NCI-H69 (cell line): ENCODE measurements around the gene MARK3.

Experiments used
- DNase-seq: peaks from one replicate; lab custom pipeline; 2025; lab: John Stamatoyannopoulos, UW

MARK3 gene

GRCh38 chr14:103367995-103368394 lies 17.2 kb upstream of the MARK3 start:
- no peak for DNase-seq

- no peak for DNase-seq
Measured at GRCh38 chr14:103370087-103370486, 15.1 kb upstream of the MARK3 start.

- DNase-seq, result no peak
Measured at GRCh38 chr14:103372017-103372416, 13.2 kb upstream of the MARK3 start.

GRCh38 chr14:103372552-103373304 lies 12.5 kb upstream of the MARK3 start:
- DNase-seq, result no peak

GRCh38 chr14:103374121-103374520 lies 11.1 kb upstream of the MARK3 start:
- no peak for DNase-seq

GRCh38 chr14:103377522-103378037 lies 7.6 kb upstream of the MARK3 start:
- DNase-seq, result no peak

- no peak for DNase-seq
Measured at GRCh38 chr14:103378038-103378854, 7.0 kb upstream of the MARK3 start.

- DNase-seq, result no peak
Measured at GRCh38 chr14:103380719-103381377, 4.4 kb upstream of the MARK3 start.

- no peak for DNase-seq
Measured at GRCh38 chr14:103382376-103382775, 2.8 kb upstream of the MARK3 start.

- peak; percentile 47 for DNase-seq
Measured at GRCh38 chr14:103384450-103385151, 614 bp upstream of the MARK3 start.

- DNase-seq, result peak; percentile 60
Measured at GRCh38 chr14:103385929-103386712, 906 bp downstream of the MARK3 start.

GRCh38 chr14:103386713-103387329 lies 1.6 kb downstream of the MARK3 start:
- DNase-seq, result peak; percentile 32

GRCh38 chr14:103388664-103389063 lies 3.4 kb downstream of the MARK3 start:
- no peak for DNase-seq

- DNase-seq, result no peak
Measured at GRCh38 chr14:103390605-103391004, 5.4 kb downstream of the MARK3 start.

GRCh38 chr14:103391048-103391447 lies 5.8 kb downstream of the MARK3 start:
- DNase-seq, result peak; percentile 55

GRCh38 chr14:103392106-103392505 lies 6.9 kb downstream of the MARK3 start:
- no peak for DNase-seq

- DNase-seq, result no peak
Measured at GRCh38 chr14:103392572-103392971, 7.4 kb downstream of the MARK3 start.

GRCh38 chr14:103393070-103393469 lies 7.9 kb downstream of the MARK3 start:
- DNase-seq, result no peak

- peak; percentile 31 for DNase-seq
Measured at GRCh38 chr14:103393676-103394626, 8.7 kb downstream of the MARK3 start.
